HPDE6-E6E7 (cell line): ENCODE results near the gene IKZF4.
"Not testable (repeated sequence)": the region's sequence is repeated elsewhere in the genome, so short reads cannot be mapped to it uniquely, and the experiment has no call there.

Experiments used
- DNase-seq: peaks from one replicate; pipeline ENCODE4 v3.0.0; 2011; ENCODE audit warnings: missing footprints; ENCODE audit errors: extremely low spot score

Gene IKZF4

GRCh38 chr12:56020423-56021184 lies at the start of gene IKZF4:
Gene IKZF4 (plus strand): TSS chr12:56021043. CDS start chr12:56021494, 451 bp downstream.
- DNase-seq = no peak

GRCh38 chr12:55972042-55972441 lies 48.8 kb upstream of the IKZF4 start:
- DNase-seq = no peak

- DNase-seq = no peak
These were observed 48.4 kb upstream of the IKZF4 start for GRCh38 chr12:55972456-55972855.

GRCh38 chr12:55972911-55973598 lies 47.8 kb upstream of the IKZF4 start:
- no peak for DNase-seq

GRCh38 chr12:55973599-55974307 lies 47.1 kb upstream of the IKZF4 start, which contains the start of gene RAB5B:
Gene RAB5B (plus strand): TSS chr12:55974078. CDS start chr12:55986961, 12,883 bp downstream.
- DNase-seq = peak; percentile 97

- no peak for DNase-seq
These were observed 46.5 kb upstream of the IKZF4 start for GRCh38 chr12:55974308-55974730.

- no peak for DNase-seq
These were observed 42.5 kb upstream of the IKZF4 start for GRCh38 chr12:55978393-55978792.

GRCh38 chr12:55979069-55979468 lies 41.8 kb upstream of the IKZF4 start:
- no peak for DNase-seq

- DNase-seq = not testable (repeated sequence)
These were observed 39.0 kb upstream of the IKZF4 start for GRCh38 chr12:55981882-55982281.

- DNase-seq = no peak
These were observed 38.4 kb upstream of the IKZF4 start for GRCh38 chr12:55982319-55982936.

- DNase-seq = no peak
These were observed 37.5 kb upstream of the IKZF4 start for GRCh38 chr12:55983232-55983842.

GRCh38 chr12:55984861-55985260 lies 36.0 kb upstream of the IKZF4 start:
- no peak for DNase-seq

- no peak for DNase-seq
These were observed 35.5 kb upstream of the IKZF4 start for GRCh38 chr12:55985341-55985740.

- DNase-seq = not testable (repeated sequence)
These were observed 34.9 kb upstream of the IKZF4 start for GRCh38 chr12:55985976-55986375.

GRCh38 chr12:55991110-55991509 lies 29.7 kb upstream of the IKZF4 start:
- no peak for DNase-seq

GRCh38 chr12:55993230-55993853 lies 27.5 kb upstream of the IKZF4 start:
- DNase-seq = no peak

- no peak for DNase-seq
These were observed 25.5 kb upstream of the IKZF4 start for GRCh38 chr12:55995366-55995765.

- DNase-seq = peak; percentile 29
These were observed 24.6 kb upstream of the IKZF4 start for GRCh38 chr12:55996201-55996714.

GRCh38 chr12:55996715-55997534 lies 23.9 kb upstream of the IKZF4 start, which contains the start of gene SUOX:
Gene SUOX (plus strand): TSS chr12:55997276. CDS start chr12:56002222, 4,946 bp downstream.
- peak; percentile 99 for DNase-seq

GRCh38 chr12:55997535-55997859 lies 23.3 kb upstream of the IKZF4 start:
- DNase-seq = peak; percentile 29
